ENCODE results near the gene ZNF428. TPM values are rescaled to one million over a fixed set of nuclear protein-coding genes. Genes with fewer than 3 reads are reported as not detected.

The ZNF428 gene
- total and polyA plus RNA-seq, 2 of the 8 experiments (the other 6 are each of a cell fraction or from before 2014, with no cell fraction given), result 7.8 to 16.7 TPM

- TF ChIP-seq TAF1 (IDR thresholded peaks at IDR 0.05; ENCODE audit: low read depth, low read length), result no peak
- no peak for TF ChIP-seq CBX5 (IDR thresholded peaks at IDR 0.05; ENCODE audit: low read depth, low read length)
- TF ChIP-seq KDM5A (IDR thresholded peaks at IDR 0.05; ENCODE audit: low read length), result no peak
- no peak for TF ChIP-seq TAF7 (optimal IDR thresholded peaks at IDR 0.05; ENCODE audit: borderline replicate concordance, low read depth, low read length)
- TF ChIP-seq SP2 (IDR thresholded peaks at IDR 0.05; ENCODE audit: low read length), result no peak
- no peak for TF ChIP-seq GTF2F1 (IDR thresholded peaks at IDR 0.05; ENCODE audit: borderline replicate concordance, low read depth, low read length)
These were observed 3.1 kb downstream of the ZNF428 start (continued) for GRCh38 chr19:43616306-43616705.
